Activated naive CD4-positive, alpha-beta T cell treated with Interleukin-2 at 50 U/mL for 16 hours (primary cell): ENCODE measurements around the gene CABP4.
A peak's percentile ranks its signal among the peaks of the same experiment; 100 is the strongest.

Source experiments
- DNase-seq: peaks from one replicate; pipeline ENCODE4 v3.0.0-alpha.2; 2020

The CABP4 gene

GRCh38 chr11:67436459-67437081 is 18.6 kb upstream of the CABP4 start:
- DNase-seq = peak; percentile 70

- peak; percentile 68 for DNase-seq
Measured at GRCh38 chr11:67437082-67437808, 17.9 kb upstream of the CABP4 start, which contains the start of gene PTPRCAP. TSS of gene PTPRCAP (minus strand) at chr11:67437682. CDS start at chr11:67437619, 63 bp downstream.

GRCh38 chr11:67437809-67438157 is 17.4 kb upstream of the CABP4 start:
- no peak for DNase-seq

- DNase-seq = peak; percentile 83
Measured at GRCh38 chr11:67438158-67438902, 16.8 kb upstream of the CABP4 start.

GRCh38 chr11:67439321-67440228 is 15.6 kb upstream of the CABP4 start:
- DNase-seq = peak; percentile 40

GRCh38 chr11:67440229-67441097 is 14.7 kb upstream of the CABP4 start:
- DNase-seq = no peak

GRCh38 chr11:67441098-67441563 is 14.0 kb upstream of the CABP4 start:
- DNase-seq = no peak

- DNase-seq = no peak
Measured at GRCh38 chr11:67441731-67442351, 13.3 kb upstream of the CABP4 start.

- DNase-seq = no peak
Measured at GRCh38 chr11:67442504-67443404, 12.4 kb upstream of the CABP4 start.

- DNase-seq = no peak
Measured at GRCh38 chr11:67445515-67445914, 9.6 kb upstream of the CABP4 start.

- no peak for DNase-seq
Measured at GRCh38 chr11:67448220-67448609, 6.9 kb upstream of the CABP4 start.

GRCh38 chr11:67449116-67449844 is 5.9 kb upstream of the CABP4 start:
- DNase-seq = no peak

GRCh38 chr11:67450796-67451657 is 4.1 kb upstream of the CABP4 start:
- DNase-seq = no peak

- no peak for DNase-seq
Measured at GRCh38 chr11:67451658-67451976, 3.5 kb upstream of the CABP4 start.

GRCh38 chr11:67452141-67452952 is 2.8 kb upstream of the CABP4 start, which contains the start of gene GPR152:
TSS of gene GPR152 (minus strand) at chr11:67452729. CDS start at chr11:67452724, 5 bp downstream.
- DNase-seq = no peak

GRCh38 chr11:67453816-67454732 is 1.1 kb upstream of the CABP4 start:
- DNase-seq = no peak
